GM19468 (cell line): ENCODE data around the gene TAS2R5.
"Not testable (repeated sequence)": the region's sequence is repeated elsewhere in the genome, so short reads cannot be mapped to it uniquely, and the experiment has no call there.

Experiments
- ATAC-seq: cut with Tn5 transposase; IDR thresholded peaks from one replicate; pipeline ENCODE4 v1.9.1; 2021; ENCODE audit warnings: mild to moderate bottlenecking, moderate library complexity, moderate number of reproducible peaks; ENCODE audit not compliant: unreplicated experiment; ENCODE audit errors: extremely low read depth

Gene TAS2R5, protein sequence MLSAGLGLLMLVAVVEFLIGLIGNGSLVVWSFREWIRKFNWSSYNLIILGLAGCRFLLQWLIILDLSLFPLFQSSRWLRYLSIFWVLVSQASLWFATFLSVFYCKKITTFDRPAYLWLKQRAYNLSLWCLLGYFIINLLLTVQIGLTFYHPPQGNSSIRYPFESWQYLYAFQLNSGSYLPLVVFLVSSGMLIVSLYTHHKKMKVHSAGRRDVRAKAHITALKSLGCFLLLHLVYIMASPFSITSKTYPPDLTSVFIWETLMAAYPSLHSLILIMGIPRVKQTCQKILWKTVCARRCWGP

GRCh38 chr7:141789917-141790316, at the start of gene TAS2R5:
TAS2R5 (plus strand) TSS chr7:141790217; CDS start chr7:141790362, 145 bp downstream.
- ATAC-seq = no peak

DNA sequence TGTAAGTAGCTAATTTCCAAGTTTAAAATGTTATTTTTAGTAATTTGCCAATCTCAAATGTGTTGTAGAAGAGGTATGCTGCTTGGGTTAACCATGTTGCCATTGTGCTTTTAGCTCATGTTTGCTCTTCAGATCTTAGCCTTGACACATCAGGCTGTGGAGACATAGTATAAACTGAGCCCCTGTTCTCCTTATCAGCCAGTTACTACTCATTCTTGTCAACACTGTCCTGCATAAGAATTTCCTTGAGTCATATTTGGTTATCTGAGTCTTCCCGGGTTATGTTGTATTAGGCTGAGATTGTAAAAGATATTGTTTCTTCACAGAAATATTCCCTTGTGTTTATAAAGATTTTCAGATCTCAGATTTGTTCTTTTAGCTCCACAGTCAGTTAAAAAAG, 47.8 kb upstream of the TAS2R5 start:
- no peak for ATAC-seq

GRCh38 chr7:141744131-141744530, 45.9 kb upstream of the TAS2R5 start:
- ATAC-seq = no peak

DNA sequence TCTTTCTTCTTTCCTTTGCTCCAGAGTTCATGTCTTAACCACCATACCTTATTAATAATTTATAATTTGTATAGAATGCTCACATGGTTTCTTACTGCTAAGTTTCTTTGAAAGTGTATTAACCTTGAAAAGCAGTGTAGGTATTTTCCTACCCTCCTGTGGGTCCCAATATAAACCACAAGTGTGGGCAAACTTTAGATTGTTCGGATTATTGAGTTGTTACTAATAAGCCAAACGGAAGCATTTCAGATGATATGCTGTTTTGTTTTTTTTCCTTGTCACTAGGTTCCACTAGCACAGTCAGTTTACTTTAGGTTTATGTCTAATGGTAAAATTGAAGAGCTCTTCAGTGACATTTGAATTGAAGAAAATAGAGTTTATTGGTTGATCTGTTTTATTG, 41.6 kb upstream of the TAS2R5 start:
- no peak for ATAC-seq

DNA sequence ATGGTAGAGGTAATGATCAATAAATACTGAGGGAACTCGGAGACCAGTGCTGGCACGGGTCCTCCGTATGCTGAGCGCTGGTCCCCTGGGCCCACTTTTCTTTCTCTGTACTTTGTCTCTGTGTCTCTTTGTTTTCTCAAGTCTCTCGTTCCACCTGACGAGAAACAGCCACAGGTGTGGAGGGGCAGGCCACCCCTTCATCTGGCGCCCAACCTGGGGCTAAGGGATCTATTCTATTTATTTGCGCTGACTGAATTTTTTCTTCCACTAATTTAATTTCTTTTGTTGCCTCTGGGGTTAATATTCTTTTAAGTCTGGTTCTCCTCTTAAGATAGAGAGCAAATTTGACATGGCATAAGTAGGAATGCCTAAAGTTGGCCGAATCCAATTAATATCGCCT, 38.1 kb upstream of the TAS2R5 start:
- not testable (repeated sequence) for ATAC-seq

- no peak for ATAC-seq
Measured at GRCh38 chr7:141752634-141753033, 37.4 kb upstream of the TAS2R5 start.

- ATAC-seq = no peak
Measured at GRCh38 chr7:141754939-141755338, 35.1 kb upstream of the TAS2R5 start.

- ATAC-seq = no peak
Measured at GRCh38 chr7:141763797-141764196, 26.2 kb upstream of the TAS2R5 start, which contains the start of gene TAS2R3. TAS2R3 (plus strand) TSS chr7:141764097; CDS start chr7:141764159, 62 bp downstream.

GRCh38 chr7:141770083-141770583, 19.9 kb upstream of the TAS2R5 start:
- not testable (repeated sequence) for ATAC-seq

DNA sequence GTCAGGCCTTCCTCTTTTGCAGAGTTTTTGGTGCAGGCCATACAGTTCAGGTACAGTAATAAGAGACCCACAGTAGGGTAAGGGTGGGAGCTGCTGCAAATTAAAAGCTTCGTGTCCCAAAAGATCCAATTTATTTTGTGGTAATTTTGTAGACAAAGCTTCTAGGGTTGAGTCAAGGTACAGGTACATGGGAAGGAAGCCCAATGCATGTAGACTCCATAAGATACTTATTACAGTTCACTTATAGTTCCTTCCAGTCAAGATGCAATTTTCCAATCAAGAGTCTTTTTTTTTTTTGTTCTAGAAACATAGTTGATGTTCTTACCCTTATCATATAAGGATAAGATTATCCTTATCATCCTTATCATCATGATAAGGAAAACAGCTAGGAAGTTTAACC, 13.6 kb upstream of the TAS2R5 start, which contains the start of gene TAS2R4:
TSS of gene TAS2R4 (plus strand) at position 301 of the 400 bp plus-strand sequence. CDS start 1,815 bp downstream, outside the sequence.
- ATAC-seq = no peak

DNA sequence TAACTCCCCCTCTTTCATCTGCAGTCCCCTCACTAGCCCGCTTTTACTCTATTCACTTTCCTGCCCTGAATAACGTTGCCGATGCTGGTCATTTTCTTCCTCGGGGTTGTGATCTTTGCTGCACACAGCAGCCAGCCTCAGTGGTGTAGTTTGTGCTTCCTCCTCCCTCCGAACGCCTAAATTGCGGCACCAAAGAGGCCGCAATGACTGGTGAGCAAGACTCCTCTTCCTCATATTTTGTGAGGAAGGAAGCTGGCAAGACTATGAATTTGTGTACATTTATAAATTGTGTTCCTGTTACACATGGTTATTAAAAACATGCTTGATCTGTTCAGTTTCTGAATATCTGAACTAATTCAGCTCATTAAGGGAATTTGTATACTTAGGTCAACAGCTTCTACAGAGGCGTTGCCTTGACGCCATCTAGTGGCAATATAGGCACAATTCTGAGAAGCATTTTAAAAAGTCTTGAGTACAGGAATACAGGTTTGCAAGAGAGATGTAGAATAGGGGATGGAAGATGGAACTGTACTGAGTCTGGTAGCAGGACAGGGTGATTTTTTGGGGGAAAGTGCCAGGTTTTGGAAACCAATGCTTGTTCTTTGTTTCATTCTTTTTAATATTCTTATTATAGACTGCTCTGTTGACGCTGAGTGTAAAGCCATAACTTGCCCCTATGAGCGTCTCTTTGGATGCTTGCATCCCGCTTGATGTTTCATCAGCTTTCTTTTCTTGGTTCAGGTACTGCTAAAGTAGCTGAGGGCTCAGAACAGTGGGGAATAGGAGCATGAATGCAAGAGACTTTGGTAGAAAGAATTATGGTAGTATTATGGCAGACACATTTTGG, 4.1 kb upstream of the TAS2R5 start:
- peak; percentile 55 for ATAC-seq

- ATAC-seq = no peak
Measured at GRCh38 chr7:141788296-141788695, 1.7 kb upstream of the TAS2R5 start.

DNA sequence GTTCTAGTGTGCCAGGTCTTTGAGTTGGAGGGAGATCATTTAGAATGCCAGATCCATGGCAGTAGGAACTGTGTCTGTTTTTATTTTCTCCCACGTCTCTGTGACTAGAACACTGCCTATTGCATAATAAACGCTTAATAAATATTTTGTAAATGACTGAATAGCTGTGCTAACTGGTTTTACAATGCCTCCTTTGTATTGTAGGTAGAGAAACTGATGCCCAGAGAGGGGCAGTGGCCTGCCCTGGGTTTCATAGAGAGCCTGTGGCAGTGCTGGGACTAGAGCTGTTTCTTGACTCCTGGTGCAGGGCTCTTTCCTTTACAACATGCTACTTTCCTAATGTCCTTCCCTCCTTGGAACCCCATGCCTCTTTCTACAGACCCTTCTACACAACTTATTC, 2.5 kb downstream of the TAS2R5 start:
- no peak for ATAC-seq

- ATAC-seq = no peak
Measured at GRCh38 chr7:141820067-141820466, 30.1 kb downstream of the TAS2R5 start.

GRCh38 chr7:141822432-141822831, 32.4 kb downstream of the TAS2R5 start:
- not testable (repeated sequence) for ATAC-seq

DNA sequence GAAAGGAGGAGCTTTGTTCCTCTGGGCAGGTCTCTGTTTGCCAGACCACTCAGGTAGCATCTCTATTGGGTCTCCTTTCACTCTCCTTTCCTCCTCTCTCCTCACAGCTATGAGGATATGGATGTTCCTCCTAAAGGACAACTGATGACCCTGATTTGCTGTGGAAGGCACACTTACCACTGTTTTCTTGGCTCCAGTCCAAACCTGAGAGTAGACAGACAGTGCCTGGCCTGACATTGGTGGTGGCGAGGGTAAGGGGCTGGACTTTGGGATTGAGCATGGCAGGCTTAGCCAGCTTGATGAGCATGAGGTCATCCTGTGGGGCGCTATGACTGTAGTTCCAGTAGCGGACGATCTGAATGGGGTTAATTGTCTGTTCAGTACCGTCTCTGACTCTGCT, 47.7 kb downstream of the TAS2R5 start:
- no peak for ATAC-seq

GRCh38 chr7:141838581-141838980, 48.6 kb downstream of the TAS2R5 start:
- no peak for ATAC-seq

DNA sequence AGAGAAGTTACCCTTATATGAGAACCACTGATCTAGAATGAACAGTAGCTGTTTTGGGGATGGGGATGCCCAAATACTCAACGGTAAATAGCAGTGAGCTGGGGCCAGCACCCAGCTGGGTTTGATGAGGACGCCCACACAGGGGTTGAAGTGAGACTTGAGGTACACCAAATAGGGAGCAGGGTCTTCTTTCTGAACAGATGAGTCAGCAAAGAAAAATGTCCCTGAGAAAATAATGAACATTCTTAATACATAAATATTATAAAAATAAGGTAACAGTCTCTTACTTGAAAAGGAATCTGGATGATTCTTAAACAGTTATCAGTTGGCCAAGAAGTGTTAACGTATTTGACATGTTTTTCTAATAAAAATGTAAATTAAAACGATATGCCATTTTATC, 49.2 kb downstream of the TAS2R5 start:
- ATAC-seq = no peak

- no peak for ATAC-seq
Measured at GRCh38 chr7:141840708-141841107, 50.7 kb downstream of the TAS2R5 start.
